Measurements from ENCODE around the gene SRPK2.
A peak's percentile ranks its signal among the peaks of the same experiment; 100 is the strongest.
"Not testable (repeated sequence)": the region's sequence is repeated elsewhere in the genome, so short reads cannot be mapped to it uniquely, and the experiment has no call there.

SRPK2 gene

GRCh38 chr7:105388356-105389087, at the start of gene SRPK2:
Gene SRPK2, minus strand, starts transcription at chr7:105388921.
- DNase-seq, result peak; percentile 76

- DNase-seq, result no peak
Observed at GRCh38 chr7:105438254-105438653, 49.5 kb upstream of the SRPK2 start.

GRCh38 chr7:105437356-105437755, 48.6 kb upstream of the SRPK2 start:
- DNase-seq, result not testable (repeated sequence)

- peak; percentile 41 for DNase-seq
Observed at GRCh38 chr7:105429746-105430612, 41.3 kb upstream of the SRPK2 start.

GRCh38 chr7:105426606-105427146, 38.0 kb upstream of the SRPK2 start:
- no peak for DNase-seq

GRCh38 chr7:105423987-105424386, 35.3 kb upstream of the SRPK2 start:
- DNase-seq, result no peak

- DNase-seq, result no peak
Observed at GRCh38 chr7:105413887-105414437, 25.2 kb upstream of the SRPK2 start.

GRCh38 chr7:105410774-105411173, 22.1 kb upstream of the SRPK2 start:
- DNase-seq, result not testable (repeated sequence)

GRCh38 chr7:105409775-105410174, 21.1 kb upstream of the SRPK2 start:
- not testable (repeated sequence) for DNase-seq

GRCh38 chr7:105408791-105409410, 20.2 kb upstream of the SRPK2 start:
- DNase-seq, result no peak

- DNase-seq, result no peak
Observed at GRCh38 chr7:105403128-105403527, 14.4 kb upstream of the SRPK2 start.

- DNase-seq, result no peak
Observed at GRCh38 chr7:105402221-105403095, 13.7 kb upstream of the SRPK2 start.

GRCh38 chr7:105399043-105399725, 10.5 kb upstream of the SRPK2 start:
- DNase-seq, result no peak

GRCh38 chr7:105396566-105396965, 7.8 kb upstream of the SRPK2 start:
- no peak for DNase-seq

GRCh38 chr7:105391429-105391828, 2.7 kb upstream of the SRPK2 start:
- DNase-seq, result no peak

- DNase-seq, result no peak
Observed at GRCh38 chr7:105389889-105390288, 1.2 kb upstream of the SRPK2 start.

GRCh38 chr7:105389088-105389650, 448 bp upstream of the SRPK2 start:
- no peak for DNase-seq

- peak; percentile 48 for DNase-seq
Observed at GRCh38 chr7:105387508-105388355, 989 bp downstream of the SRPK2 start.

- no peak for DNase-seq
Observed at GRCh38 chr7:105377903-105378302, 10.8 kb downstream of the SRPK2 start.
